HepG2 (cell line): Measurements from ENCODE around the gene ATOSB. TPM values are rescaled to one million over a fixed set of nuclear protein-coding genes. Genes with fewer than 3 reads are reported as not detected.
A peak's percentile ranks its signal among the peaks of the same experiment; 100 is the strongest.

Experiments
- CBX1 ChIP-seq: IDR thresholded peaks from one replicate; pipeline ENCODE4 v1.6.1; 2016; ENCODE audit warnings: antibody characterized with exemption, low read depth
- ISL2 ChIP-seq: sonication (generic); formaldehyde crosslinking; IDR thresholded peaks from 2 replicates; pipeline ENCODE4 v1.5.0; 2020; ENCODE audit warnings: missing genetic modification reagents
- KLF9 ChIP-seq: IDR thresholded peaks from 2 replicates; pipeline ENCODE4 v1.6.1; 2016; ENCODE audit warnings: low read depth
- NFYB ChIP-seq: sonication (generic); formaldehyde crosslinking; IDR thresholded peaks from 2 replicates; pipeline ENCODE4 v1.4.0; 2020; ENCODE audit warnings: missing genetic modification reagents
- NFYC ChIP-seq: IDR thresholded peaks from 2 replicates; pipeline ENCODE4 v1.6.1; 2016; ENCODE audit warnings: missing genetic modification reagents, missing compliant biosample characterization
- NRL ChIP-seq: sonication (generic); formaldehyde crosslinking; IDR thresholded peaks from 2 replicates; pipeline ENCODE4 v1.5.0; 2020; ENCODE audit warnings: missing genetic modification reagents, mild to moderate bottlenecking, moderate library complexity, borderline replicate concordance
- ONECUT2 ChIP-seq: sonication (generic); formaldehyde crosslinking; IDR thresholded peaks from 2 replicates; pipeline ENCODE4 v1.4.0; 2020; ENCODE audit warnings: missing genetic modification reagents
- PHF5A ChIP-seq: IDR thresholded peaks from one replicate; pipeline ENCODE4 v1.6.1; 2018; ENCODE audit warnings: low read depth, missing genetic modification reagents; ENCODE audit not compliant: unreplicated experiment
- RFXANK ChIP-seq: IDR thresholded peaks from 2 replicates; pipeline ENCODE4 v1.6.1; 2016
- YEATS2 ChIP-seq: sonication (generic); formaldehyde crosslinking; IDR thresholded peaks from 2 replicates; pipeline ENCODE4 v1.4.0; 2020; ENCODE audit warnings: missing genetic modification reagents, borderline replicate concordance
- ZFP36 ChIP-seq: fragments of 150-350 bp; IDR thresholded peaks from 2 replicates; pipeline ENCODE4 v1.6.1; 2018; ENCODE audit warnings: borderline replicate concordance, low read length, low read depth; ENCODE audit not compliant: partially characterized antibody
- ZFP90 ChIP-seq: sonication (generic); formaldehyde crosslinking; IDR thresholded peaks from 2 replicates; pipeline ENCODE4 v1.8.0; 2022; ENCODE audit warnings: missing genetic modification reagents, mild to moderate bottlenecking, inconsistent platforms, borderline replicate concordance
- ZNF333 ChIP-seq: sonication (generic); formaldehyde crosslinking; IDR thresholded peaks from 2 replicates; pipeline ENCODE4 v1.4.0; 2020; ENCODE audit warnings: mild to moderate bottlenecking, missing genetic modification reagents, borderline replicate concordance
- ZNF337 ChIP-seq: sonication (generic); formaldehyde crosslinking; IDR thresholded peaks from 2 replicates; pipeline ENCODE4 v1.5.1; 2020; ENCODE audit warnings: missing genetic modification reagents, low read depth, mild to moderate bottlenecking, borderline replicate concordance
- ZNF660 ChIP-seq: sonication (generic); formaldehyde crosslinking; IDR thresholded peaks from 2 replicates; pipeline ENCODE4 v1.5.1; 2020; ENCODE audit warnings: mild to moderate bottlenecking, low read depth, missing genetic modification reagents, borderline replicate concordance
- ZNF878 ChIP-seq: sonication (generic); formaldehyde crosslinking; IDR thresholded peaks from 2 replicates; pipeline ENCODE4 v1.8.1; 2023; ENCODE audit warnings: mild to moderate bottlenecking, missing genetic modification reagents, moderate library complexity
- polyA plus RNA-seq, 8 experiments: library from polyadenylated mRNA; depleted of rRNA in 3 of 8; stranded (reverse) in 7 of 8; unstranded in 1 of 8; fragments of >200 nt; fragmentation: Illumina TruSeq in 4 of 8; extraction: Trizol in 4 of 8; gene quantifications; 2 replicates each; pipeline versions ENCODE4 v1.2.1 to v1.2.3, GENCODE V29; 2011 to 2016; ENCODE audit warnings: low read depth in 4 of 8, missing spikeins in 1 of 8, mixed read lengths in 1 of 8; ENCODE audit not compliant: insufficient read depth in 1 of 8
- total RNA-seq, 5 experiments: library from RNA; depleted of rRNA; stranded (reverse); fragments of >200 nt; fragmentation: Illumina TruSeq; extraction: Trizol; gene quantifications; 2 replicates each; pipeline ENCODE4 v1.2.3, GENCODE V29; 2016; ENCODE audit warnings: low read depth in 1 of 5
- TF ChIP-seq, protein P1 (sequence below): sonication (generic); formaldehyde crosslinking; IDR thresholded peaks from 2 replicates; pipeline ENCODE4 v1.5.0; 2020; ENCODE audit warnings: mild to moderate bottlenecking, missing genetic modification reagents
- TF ChIP-seq, protein P2 (sequence below): IDR thresholded peaks from 2 replicates; pipeline ENCODE4 v1.6.1; 2016; ENCODE audit warnings: low read depth
- TF ChIP-seq, protein P3 (sequence below): sonication (generic); formaldehyde crosslinking; IDR thresholded peaks from 2 replicates; pipeline ENCODE4 v1.8.0; 2022; ENCODE audit warnings: mild to moderate bottlenecking, missing genetic modification reagents
- TF ChIP-seq, protein P4 (sequence below): sonication (generic); formaldehyde crosslinking; IDR thresholded peaks from 2 replicates; pipeline ENCODE4 v1.5.0; 2020; ENCODE audit warnings: missing genetic modification reagents
- TF ChIP-seq, protein P5 (sequence below): sonication (generic); formaldehyde crosslinking; conservative IDR thresholded peaks from 2 replicates; pipeline ENCODE4 v1.4.0; 2020; ENCODE audit warnings: missing genetic modification reagents

ATOSB gene
- total and polyA plus RNA-seq, 2 of the 13 experiments (the other 11 are each of a cell fraction or from before 2014, with no cell fraction given) = 1.9 to 6.4 TPM

DNA sequence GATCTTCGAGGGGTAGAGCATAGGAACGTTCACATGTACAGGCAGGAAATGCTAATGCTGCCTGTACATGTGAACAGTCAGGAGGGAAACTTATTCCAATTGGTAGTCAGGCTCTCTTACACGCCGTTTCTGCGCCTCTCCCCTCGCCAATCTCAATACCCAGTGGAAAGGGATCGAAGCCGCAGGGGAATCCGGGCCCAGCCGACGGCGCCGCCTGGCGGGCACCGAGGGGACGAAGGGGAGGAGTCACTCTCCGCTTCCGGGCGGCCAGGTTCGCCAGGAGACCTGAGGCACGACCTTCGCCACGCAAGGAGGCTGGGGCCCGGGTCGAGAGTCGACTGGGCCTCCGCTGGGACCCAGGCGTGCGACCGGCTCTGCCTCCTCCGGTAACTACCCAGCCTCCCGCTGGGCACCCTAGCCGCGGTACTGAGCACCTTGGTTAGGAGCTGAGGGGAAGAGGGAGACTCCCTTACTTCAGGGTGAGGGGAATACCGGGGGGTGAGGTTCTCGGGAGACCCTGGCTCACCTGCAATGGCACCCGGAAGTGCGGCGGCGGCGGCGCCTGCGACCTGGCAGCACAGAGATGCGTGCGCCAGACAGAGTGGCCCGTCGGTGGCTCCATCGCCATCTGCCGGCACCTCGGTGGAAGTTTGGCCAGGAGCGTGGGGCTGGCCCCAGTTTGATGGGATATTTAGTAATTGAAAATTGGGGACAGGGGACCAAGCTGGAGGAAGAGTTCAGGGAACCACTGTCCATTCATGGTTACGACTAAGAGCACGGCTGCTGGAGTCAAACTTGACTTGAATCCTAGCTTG, 19.4 kb downstream of the ATOSB start, which contains the start of gene PIGO (continued):
- peak; percentile 69; the same call in 1 of the 2 replicates for TF ChIP-seq KLF9
- peak; percentile 89; the same call in 1 of the 2 replicates for TF ChIP-seq ZNF337 (CRISPR knock-in tag)
- peak; percentile 86; the same call in 1 of the 2 replicates for TF ChIP-seq ZNF333 (CRISPR knock-in tag)
- no peak for TF ChIP-seq RFXANK (CRISPR knock-in tag)
- TF ChIP-seq, protein P1, sequence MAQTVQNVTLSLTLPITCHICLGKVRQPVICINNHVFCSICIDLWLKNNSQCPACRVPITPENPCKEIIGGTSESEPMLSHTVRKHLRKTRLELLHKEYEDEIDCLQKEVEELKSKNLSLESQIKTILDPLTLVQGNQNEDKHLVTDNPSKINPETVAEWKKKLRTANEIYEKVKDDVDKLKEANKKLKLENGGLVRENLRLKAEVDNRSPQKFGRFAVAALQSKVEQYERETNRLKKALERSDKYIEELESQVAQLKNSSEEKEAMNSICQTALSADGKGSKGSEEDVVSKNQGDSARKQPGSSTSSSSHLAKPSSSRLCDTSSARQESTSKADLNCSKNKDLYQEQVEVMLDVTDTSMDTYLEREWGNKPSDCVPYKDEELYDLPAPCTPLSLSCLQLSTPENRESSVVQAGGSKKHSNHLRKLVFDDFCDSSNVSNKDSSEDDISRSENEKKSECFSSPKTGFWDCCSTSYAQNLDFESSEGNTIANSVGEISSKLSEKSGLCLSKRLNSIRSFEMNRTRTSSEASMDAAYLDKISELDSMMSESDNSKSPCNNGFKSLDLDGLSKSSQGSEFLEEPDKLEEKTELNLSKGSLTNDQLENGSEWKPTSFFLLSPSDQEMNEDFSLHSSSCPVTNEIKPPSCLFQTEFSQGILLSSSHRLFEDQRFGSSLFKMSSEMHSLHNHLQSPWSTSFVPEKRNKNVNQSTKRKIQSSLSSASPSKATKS (CRISPR knock-in tag) = 0 out of 2 replicates have a peak, but pooled peaks have one; percentile 67
- TF ChIP-seq, protein P2, sequence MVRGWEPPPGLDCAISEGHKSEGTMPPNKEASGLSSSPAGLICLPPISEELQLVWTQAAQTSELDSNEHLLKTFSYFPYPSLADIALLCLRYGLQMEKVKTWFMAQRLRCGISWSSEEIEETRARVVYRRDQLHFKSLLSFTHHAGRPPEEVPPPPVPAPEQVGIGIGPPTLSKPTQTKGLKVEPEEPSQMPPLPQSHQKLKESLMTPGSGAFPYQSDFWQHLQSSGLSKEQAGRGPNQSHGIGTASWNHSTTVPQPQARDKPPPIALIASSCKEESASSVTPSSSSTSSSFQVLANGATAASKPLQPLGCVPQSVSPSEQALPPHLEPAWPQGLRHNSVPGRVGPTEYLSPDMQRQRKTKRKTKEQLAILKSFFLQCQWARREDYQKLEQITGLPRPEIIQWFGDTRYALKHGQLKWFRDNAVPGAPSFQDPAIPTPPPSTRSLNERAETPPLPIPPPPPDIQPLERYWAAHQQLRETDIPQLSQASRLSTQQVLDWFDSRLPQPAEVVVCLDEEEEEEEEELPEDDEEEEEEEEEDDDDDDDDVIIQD (CRISPR knock-in tag) = peak; percentile 58
- peak; percentile 54; the same call in 1 of the 2 replicates for TF ChIP-seq ZFP90
- TF ChIP-seq, protein P3, sequence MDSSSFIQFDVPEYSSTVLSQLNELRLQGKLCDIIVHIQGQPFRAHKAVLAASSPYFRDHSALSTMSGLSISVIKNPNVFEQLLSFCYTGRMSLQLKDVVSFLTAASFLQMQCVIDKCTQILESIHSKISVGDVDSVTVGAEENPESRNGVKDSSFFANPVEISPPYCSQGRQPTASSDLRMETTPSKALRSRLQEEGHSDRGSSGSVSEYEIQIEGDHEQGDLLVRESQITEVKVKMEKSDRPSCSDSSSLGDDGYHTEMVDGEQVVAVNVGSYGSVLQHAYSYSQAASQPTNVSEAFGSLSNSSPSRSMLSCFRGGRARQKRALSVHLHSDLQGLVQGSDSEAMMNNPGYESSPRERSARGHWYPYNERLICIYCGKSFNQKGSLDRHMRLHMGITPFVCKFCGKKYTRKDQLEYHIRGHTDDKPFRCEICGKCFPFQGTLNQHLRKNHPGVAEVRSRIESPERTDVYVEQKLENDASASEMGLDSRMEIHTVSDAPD (CRISPR knock-in tag) = no peak; the same call in 1 of the 2 replicates
- TF ChIP-seq ZNF878 (CRISPR knock-in tag) = peak; percentile 68; the same call in 1 of the 2 replicates
- peak; percentile 52; the same call in 1 of the 2 replicates for TF ChIP-seq NFYC (CRISPR knock-in tag)
- peak; percentile 73; the same call in 1 of the 2 replicates for TF ChIP-seq NRL (CRISPR knock-in tag)
- TF ChIP-seq, protein P4, sequence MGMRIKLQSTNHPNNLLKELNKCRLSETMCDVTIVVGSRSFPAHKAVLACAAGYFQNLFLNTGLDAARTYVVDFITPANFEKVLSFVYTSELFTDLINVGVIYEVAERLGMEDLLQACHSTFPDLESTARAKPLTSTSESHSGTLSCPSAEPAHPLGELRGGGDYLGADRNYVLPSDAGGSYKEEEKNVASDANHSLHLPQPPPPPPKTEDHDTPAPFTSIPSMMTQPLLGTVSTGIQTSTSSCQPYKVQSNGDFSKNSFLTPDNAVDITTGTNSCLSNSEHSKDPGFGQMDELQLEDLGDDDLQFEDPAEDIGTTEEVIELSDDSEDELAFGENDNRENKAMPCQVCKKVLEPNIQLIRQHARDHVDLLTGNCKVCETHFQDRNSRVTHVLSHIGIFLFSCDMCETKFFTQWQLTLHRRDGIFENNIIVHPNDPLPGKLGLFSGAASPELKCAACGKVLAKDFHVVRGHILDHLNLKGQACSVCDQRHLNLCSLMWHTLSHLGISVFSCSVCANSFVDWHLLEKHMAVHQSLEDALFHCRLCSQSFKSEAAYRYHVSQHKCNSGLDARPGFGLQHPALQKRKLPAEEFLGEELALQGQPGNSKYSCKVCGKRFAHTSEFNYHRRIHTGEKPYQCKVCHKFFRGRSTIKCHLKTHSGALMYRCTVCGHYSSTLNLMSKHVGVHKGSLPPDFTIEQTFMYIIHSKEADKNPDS (CRISPR knock-in tag) = no peak; the same call in 1 of the 2 replicates
- peak; percentile 94 for TF ChIP-seq YEATS2
- TF ChIP-seq CBX1 = no peak
- TF ChIP-seq ONECUT2 (CRISPR knock-in tag) = no peak
- TF ChIP-seq ZFP36 = no peak
- no peak for TF ChIP-seq ZNF660
- no peak; the same call in 1 of the 2 replicates for TF ChIP-seq NFYB (CRISPR knock-in tag)
- TF ChIP-seq, protein P5, sequence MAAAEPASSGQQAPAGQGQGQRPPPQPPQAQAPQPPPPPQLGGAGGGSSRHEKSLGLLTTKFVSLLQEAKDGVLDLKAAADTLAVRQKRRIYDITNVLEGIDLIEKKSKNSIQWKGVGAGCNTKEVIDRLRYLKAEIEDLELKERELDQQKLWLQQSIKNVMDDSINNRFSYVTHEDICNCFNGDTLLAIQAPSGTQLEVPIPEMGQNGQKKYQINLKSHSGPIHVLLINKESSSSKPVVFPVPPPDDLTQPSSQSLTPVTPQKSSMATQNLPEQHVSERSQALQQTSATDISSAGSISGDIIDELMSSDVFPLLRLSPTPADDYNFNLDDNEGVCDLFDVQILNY = 0 out of 2 replicates have a peak, but pooled peaks have one; percentile 23
- no peak for TF ChIP-seq PHF5A (CRISPR knock-in tag)
- TF ChIP-seq ISL2 (CRISPR knock-in tag) = peak; percentile 73
